ENCODE data around the gene STK32C. TPM values are rescaled to one million over a fixed set of nuclear protein-coding genes. Genes with fewer than 3 reads are reported as not detected.
"Not testable (repeated sequence)": the region's sequence is repeated elsewhere in the genome, so short reads cannot be mapped to it uniquely, and the experiment has no call there.

STK32C gene
- total RNA-seq, 1 donor from 2014 or later, result 13.6 TPM

- H4K20me1 ChIP-seq (ENCODE audit: insufficient read depth, low read length), result no peaks in the 10 kb centered on the region
- no peaks in the 10 kb centered on the region for H3K36me3 Mint-ChIP-seq (ENCODE audit: low read depth, unreplicated experiment)
- DNase-seq (ENCODE audit: low read depth), result no peak
- no peak overlapping the region for H3K27ac Mint-ChIP-seq (ENCODE audit: unreplicated experiment)
- TF ChIP-seq EZH2 (IDR thresholded peaks at IDR 0.05; ENCODE audit: insufficient read depth, low read length), result no peak
- TF ChIP-seq, protein P1, sequence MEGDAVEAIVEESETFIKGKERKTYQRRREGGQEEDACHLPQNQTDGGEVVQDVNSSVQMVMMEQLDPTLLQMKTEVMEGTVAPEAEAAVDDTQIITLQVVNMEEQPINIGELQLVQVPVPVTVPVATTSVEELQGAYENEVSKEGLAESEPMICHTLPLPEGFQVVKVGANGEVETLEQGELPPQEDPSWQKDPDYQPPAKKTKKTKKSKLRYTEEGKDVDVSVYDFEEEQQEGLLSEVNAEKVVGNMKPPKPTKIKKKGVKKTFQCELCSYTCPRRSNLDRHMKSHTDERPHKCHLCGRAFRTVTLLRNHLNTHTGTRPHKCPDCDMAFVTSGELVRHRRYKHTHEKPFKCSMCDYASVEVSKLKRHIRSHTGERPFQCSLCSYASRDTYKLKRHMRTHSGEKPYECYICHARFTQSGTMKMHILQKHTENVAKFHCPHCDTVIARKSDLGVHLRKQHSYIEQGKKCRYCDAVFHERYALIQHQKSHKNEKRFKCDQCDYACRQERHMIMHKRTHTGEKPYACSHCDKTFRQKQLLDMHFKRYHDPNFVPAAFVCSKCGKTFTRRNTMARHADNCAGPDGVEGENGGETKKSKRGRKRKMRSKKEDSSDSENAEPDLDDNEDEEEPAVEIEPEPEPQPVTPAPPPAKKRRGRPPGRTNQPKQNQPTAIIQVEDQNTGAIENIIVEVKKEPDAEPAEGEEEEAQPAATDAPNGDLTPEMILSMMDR (IDR thresholded peaks at IDR 0.05; ENCODE audit: insufficient read depth, low read depth, low read length), result no peak
- H3K4me1 ChIP-seq (ENCODE audit: insufficient read depth, low read length), result no peaks in the 10 kb centered on the region
- no peak overlapping the region for H3K4me2 ChIP-seq (ENCODE audit: low read length)
- H3K4me1 Mint-ChIP-seq (ENCODE audit: low read depth, unreplicated experiment), result peaks cover 3% of the 10 kb centered on the region
- H3K27ac ChIP-seq (ENCODE audit: low read depth, low read length), result no peak overlapping the region
- H3K79me2 ChIP-seq (ENCODE audit: insufficient read depth, low read length), result no peaks in the 10 kb centered on the region
- no peaks in the 10 kb centered on the region for H3K9me3 Mint-ChIP-seq (ENCODE audit: unreplicated experiment)
- H3K9me3 ChIP-seq (ENCODE audit: insufficient read depth, low read depth, low read length), result no peaks in the 10 kb centered on the region
- H3K27me3 ChIP-seq (ENCODE audit: insufficient read depth, low read length), result peaks cover 8% of the 10 kb centered on the region
- no peaks in the 10 kb centered on the region for H3K36me3 ChIP-seq (ENCODE audit: insufficient read depth, low read length)
- no peak for FAIRE-seq
- no peak overlapping the region for H2AFZ ChIP-seq (ENCODE audit: low read depth, low read length)
- peaks cover 27% of the 10 kb centered on the region for H3K27me3 Mint-ChIP-seq (ENCODE audit: low read depth, unreplicated experiment)
- H3K4me3 Mint-ChIP-seq (ENCODE audit: unreplicated experiment), result no peak overlapping the region
- H3K9ac ChIP-seq (ENCODE audit: low read length), result no peak overlapping the region
- no peak overlapping the region for H3K4me3 ChIP-seq (ENCODE audit: insufficient read depth, low read depth, low read length)
These were observed 144.4 kb downstream of the STK32C start for GRCh38 chr10:132163278-132163765.

DNA sequence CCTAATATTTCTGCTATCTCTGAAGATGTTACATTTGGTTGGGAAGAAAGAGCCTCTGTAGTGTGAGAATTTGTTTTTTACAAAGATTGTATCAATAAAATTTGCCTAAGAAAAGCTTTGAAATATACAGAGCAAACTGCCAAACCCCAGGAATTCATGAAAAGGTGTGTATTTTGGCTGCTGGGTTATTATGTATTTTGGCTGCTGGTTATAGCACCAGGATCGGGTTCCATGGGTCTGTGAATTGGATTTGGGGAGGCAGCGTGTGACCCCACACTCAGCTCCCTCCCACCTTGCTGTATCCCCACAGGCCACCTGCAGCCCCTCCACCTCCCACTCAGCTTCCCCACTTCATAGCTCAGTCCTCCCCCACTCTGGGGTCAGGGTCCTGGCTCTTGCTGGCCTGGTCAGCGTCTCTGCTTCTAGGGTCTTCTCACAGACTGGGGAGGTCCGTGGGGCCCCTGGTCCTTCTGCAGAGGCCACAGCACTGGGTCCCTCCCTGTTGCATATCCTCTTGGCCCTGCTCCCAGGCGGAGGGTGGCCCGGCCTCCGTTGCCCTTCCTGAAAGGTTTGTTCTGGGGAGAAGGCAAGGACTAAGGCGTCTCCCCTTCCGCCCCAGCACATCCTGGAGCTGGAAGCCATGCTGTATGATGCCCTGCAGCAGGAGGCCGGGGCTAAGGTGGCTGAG is 145.0 kb downstream of the STK32C start:
- Histone ChIP-seq H3K79me2 (ENCODE audit: insufficient read depth, low read length) (no peaks in the 10 kb centered on the region), H3K4me3 (ENCODE audit: insufficient read depth, low read depth, low read length) (no peak overlapping the region), H4K20me1 (ENCODE audit: insufficient read depth, low read length) (no peaks in the 10 kb centered on the region), H3K27ac (ENCODE audit: low read depth, low read length) (no peak overlapping the region), H3K9ac (ENCODE audit: low read length) (no peak overlapping the region), H3K4me2 (ENCODE audit: low read length) (no peak overlapping the region), H2AFZ (ENCODE audit: low read depth, low read length) (no peak overlapping the region), H3K4me1 (ENCODE audit: insufficient read depth, low read length) (no peaks in the 10 kb centered on the region), H3K9me3 (ENCODE audit: insufficient read depth, low read depth, low read length) (no peaks in the 10 kb centered on the region), H3K27me3 (ENCODE audit: insufficient read depth, low read length) (peaks cover 8% of the 10 kb centered on the region), H3K36me3 (ENCODE audit: insufficient read depth, low read length) (no peaks in the 10 kb centered on the region)
- DNase-seq (ENCODE audit: low read depth), result no peak
- H3K36me3 Mint-ChIP-seq (ENCODE audit: low read depth, unreplicated experiment), result no peaks in the 10 kb centered on the region
- H3K4me1 Mint-ChIP-seq (ENCODE audit: low read depth, unreplicated experiment), result peaks cover 3% of the 10 kb centered on the region
- peaks cover 27% of the 10 kb centered on the region for H3K27me3 Mint-ChIP-seq (ENCODE audit: low read depth, unreplicated experiment)
- no peak overlapping the region for H3K4me3 Mint-ChIP-seq (ENCODE audit: unreplicated experiment)
- H3K9me3 Mint-ChIP-seq (ENCODE audit: unreplicated experiment), result no peaks in the 10 kb centered on the region
- TF ChIP-seq EZH2 (IDR thresholded peaks at IDR 0.05; ENCODE audit: insufficient read depth, low read length), result no peak
- TF ChIP-seq, protein P1 (IDR thresholded peaks at IDR 0.05; ENCODE audit: insufficient read depth, low read depth, low read length), result no peak
- no peak overlapping the region for H3K27ac Mint-ChIP-seq (ENCODE audit: unreplicated experiment)
- FAIRE-seq, result no peak

DNA sequence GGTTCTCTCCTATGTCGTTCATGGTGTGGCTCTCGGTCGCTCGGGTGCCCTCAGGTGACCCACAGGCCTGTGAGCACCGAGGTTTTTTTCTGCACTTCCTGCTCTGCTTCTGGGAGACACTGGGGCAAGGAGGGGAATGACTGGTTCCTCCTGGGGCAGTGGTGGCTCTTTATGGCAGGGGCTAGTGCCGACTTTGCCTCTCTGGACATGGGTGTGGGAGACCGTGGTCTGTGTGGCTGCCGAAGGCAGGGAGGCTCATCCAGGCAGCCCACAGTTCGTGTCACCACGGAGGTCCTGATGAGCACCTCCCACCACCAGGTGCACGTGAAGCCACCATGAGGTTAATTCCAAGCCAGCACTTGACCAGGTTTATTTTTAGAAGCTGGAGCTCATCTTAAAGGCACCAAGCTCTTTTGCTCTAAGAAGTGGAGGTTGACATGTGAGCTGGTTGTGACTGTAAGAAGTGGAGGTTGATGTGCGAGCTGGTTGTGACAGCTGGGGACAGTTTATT is 145.7 kb downstream of the STK32C start:
- DNase-seq (ENCODE audit: low read depth) (no peak), FAIRE-seq (no peak)
- Mint-ChIP-seq H3K4me3 (ENCODE audit: unreplicated experiment) (no peak overlapping the region), H3K27me3 (ENCODE audit: low read depth, unreplicated experiment) (peaks cover 30% of the 10 kb centered on the region), H3K36me3 (ENCODE audit: low read depth, unreplicated experiment) (no peaks in the 10 kb centered on the region), H3K27ac (ENCODE audit: unreplicated experiment) (no peak overlapping the region), H3K4me1 (ENCODE audit: low read depth, unreplicated experiment) (peaks cover 3% of the 10 kb centered on the region), H3K9me3 (ENCODE audit: unreplicated experiment) (no peaks in the 10 kb centered on the region)
- Histone ChIP-seq H3K27ac (ENCODE audit: low read depth, low read length) (no peak overlapping the region), H3K4me1 (ENCODE audit: insufficient read depth, low read length) (no peaks in the 10 kb centered on the region), H3K4me3 (ENCODE audit: insufficient read depth, low read depth, low read length) (no peak overlapping the region), H4K20me1 (ENCODE audit: insufficient read depth, low read length) (no peaks in the 10 kb centered on the region), H3K9ac (ENCODE audit: low read length) (no peak overlapping the region), H3K27me3 (ENCODE audit: insufficient read depth, low read length) (peaks cover 8% of the 10 kb centered on the region), H2AFZ (ENCODE audit: low read depth, low read length) (no peak overlapping the region), H3K4me2 (ENCODE audit: low read length) (no peak overlapping the region), H3K9me3 (ENCODE audit: insufficient read depth, low read depth, low read length) (no peaks in the 10 kb centered on the region), H3K36me3 (ENCODE audit: insufficient read depth, low read length) (no peaks in the 10 kb centered on the region), H3K79me2 (ENCODE audit: insufficient read depth, low read length) (no peaks in the 10 kb centered on the region)
- no peak for TF ChIP-seq EZH2 (IDR thresholded peaks at IDR 0.05; ENCODE audit: insufficient read depth, low read length)

DNA sequence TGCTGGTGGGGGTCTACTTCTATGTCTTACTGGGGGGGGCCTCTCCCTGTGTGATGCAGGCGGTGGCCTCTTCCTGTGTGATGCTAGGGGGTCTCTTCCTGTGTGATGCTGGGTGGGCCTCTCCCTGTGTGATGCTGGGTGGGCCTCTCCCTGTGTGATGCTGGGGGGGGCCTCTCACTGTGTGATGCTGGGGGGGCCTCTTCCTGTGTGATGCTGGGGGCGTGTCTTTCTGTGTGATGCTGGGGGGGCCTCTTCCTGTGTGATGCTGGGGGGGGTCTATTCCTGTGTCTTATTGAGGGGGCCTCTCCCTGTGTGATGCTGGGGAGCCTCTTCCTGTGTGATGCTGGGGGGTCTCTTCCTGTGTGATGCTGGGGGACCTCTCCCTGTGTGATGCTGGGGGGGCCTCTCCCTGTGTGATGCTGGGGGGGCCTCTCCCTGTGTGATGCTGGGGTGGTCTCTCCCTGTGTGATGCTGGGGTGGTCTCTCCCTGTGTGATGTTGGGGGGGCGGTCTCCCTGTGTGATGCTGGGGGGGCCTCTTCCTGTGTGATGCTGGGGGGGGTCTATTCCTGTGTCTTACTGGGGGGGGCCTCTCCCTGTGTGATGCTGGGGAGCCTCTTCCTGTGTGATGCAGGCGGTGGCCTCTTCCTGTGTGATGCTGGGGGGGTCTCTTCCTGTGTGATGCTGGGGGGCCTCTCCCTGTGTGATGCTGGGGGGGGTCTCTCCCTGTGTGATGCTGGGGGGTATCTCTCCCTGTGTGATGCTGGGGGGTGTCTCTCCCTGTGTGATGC is 146.7 kb downstream of the STK32C start:
- H4K20me1 ChIP-seq (ENCODE audit: insufficient read depth, low read length); H3K9ac ChIP-seq (ENCODE audit: low read length); H2AFZ ChIP-seq (ENCODE audit: low read depth, low read length); H3K9me3 ChIP-seq (ENCODE audit: insufficient read depth, low read depth, low read length); H3K4me3 Mint-ChIP-seq (ENCODE audit: unreplicated experiment); H3K27ac Mint-ChIP-seq (ENCODE audit: unreplicated experiment); H3K27me3 ChIP-seq (ENCODE audit: insufficient read depth, low read length); FAIRE-seq; H3K79me2 ChIP-seq (ENCODE audit: insufficient read depth, low read length); H3K36me3 ChIP-seq (ENCODE audit: insufficient read depth, low read length); H3K4me2 ChIP-seq (ENCODE audit: low read length); H3K9me3 Mint-ChIP-seq (ENCODE audit: unreplicated experiment); DNase-seq (ENCODE audit: low read depth); H3K4me3 ChIP-seq (ENCODE audit: insufficient read depth, low read depth, low read length); H3K4me1 ChIP-seq (ENCODE audit: insufficient read depth, low read length); H3K36me3 Mint-ChIP-seq (ENCODE audit: low read depth, unreplicated experiment); H3K27ac ChIP-seq (ENCODE audit: low read depth, low read length); H3K4me1 Mint-ChIP-seq (ENCODE audit: low read depth, unreplicated experiment): not testable (repeated sequence)
- H3K27me3 Mint-ChIP-seq (ENCODE audit: low read depth, unreplicated experiment), result peaks cover 23% of the 10 kb centered on the region
